GM12892 (cell line): Measurements from ENCODE around the gene LYG2.
"Not testable (repeated sequence)": the region's sequence is repeated elsewhere in the genome, so short reads cannot be mapped to it uniquely, and the experiment has no call there.

ENCODE experiments used
- POLR2A ChIP-seq: IDR thresholded peaks from 2 replicates; pipeline ENCODE4 v1.6.1; 2011; ENCODE audit warnings: low read depth, low read length, control low read depth
- POLR2AphosphoS5 ChIP-seq: IDR thresholded peaks from 2 replicates; pipeline ENCODE4 v1.6.1; 2011; ENCODE audit warnings: low read depth, low read length, control low read depth

DNA sequence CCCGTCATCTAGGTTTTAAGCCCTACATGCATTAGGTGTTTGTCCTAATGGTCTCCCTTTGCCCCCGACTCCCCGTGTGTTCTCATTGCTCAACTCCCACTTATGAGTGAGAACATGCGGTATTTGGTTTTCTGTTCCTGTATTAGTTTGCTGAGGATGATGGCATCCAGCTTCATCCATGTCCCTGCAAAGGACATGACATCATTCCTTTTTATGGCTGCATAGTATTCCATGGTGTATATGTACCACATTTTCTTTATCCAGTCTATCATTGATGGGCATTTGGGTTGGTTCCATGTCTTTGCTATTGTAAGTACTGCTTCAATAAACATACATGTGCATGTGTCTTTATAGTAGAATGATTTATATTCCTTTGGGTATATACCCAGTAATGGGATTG lies 63.1 kb downstream of the LYG2 start:
- not testable (repeated sequence) for TF ChIP-seq POLR2A, POLR2AphosphoS5
